GM12875 (cell line): ENCODE measurements around the gene STRIT1.

Source experiments
- H3K4me3 ChIP-seq: one replicate; pipeline ENCODE4 v1.5.1; 2011; ENCODE audit warnings: low read depth, low read length, control low read depth
- CTCF ChIP-seq: IDR thresholded peaks from 2 replicates; pipeline ENCODE4 v1.5.1; 2011; ENCODE audit warnings: low read depth, mild to moderate bottlenecking, control low read depth, inconsistent platforms, low read length, moderate library complexity, borderline replicate concordance; ENCODE audit not compliant: insufficient read depth

Gene STRIT1

DNA sequence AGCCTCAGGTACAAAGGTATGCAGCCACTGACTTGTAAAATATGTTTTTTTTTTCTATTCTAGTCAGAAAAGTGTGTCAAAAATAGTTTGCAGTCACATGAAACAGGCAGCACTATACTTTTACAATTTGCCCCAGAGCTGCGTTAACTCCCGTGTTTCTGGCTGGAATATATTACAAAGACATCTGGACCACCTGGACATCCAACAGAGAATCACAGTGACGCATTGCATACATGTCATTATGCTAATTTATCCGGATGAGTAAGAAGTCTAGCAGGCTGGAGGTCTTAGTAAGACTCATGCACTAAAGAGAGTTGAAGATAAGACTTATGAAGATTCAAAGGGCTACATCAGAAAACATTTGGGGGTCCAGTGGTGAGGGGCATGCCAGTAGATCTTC is 39.2 kb upstream of the STRIT1 start:
- no peak for TF ChIP-seq CTCF
- H3K4me3 ChIP-seq = no peak overlapping the region

GRCh38 chr3:155331078-155331477 is 37.6 kb upstream of the STRIT1 start:
- no peak for TF ChIP-seq CTCF
- no peak overlapping the region for H3K4me3 ChIP-seq

DNA sequence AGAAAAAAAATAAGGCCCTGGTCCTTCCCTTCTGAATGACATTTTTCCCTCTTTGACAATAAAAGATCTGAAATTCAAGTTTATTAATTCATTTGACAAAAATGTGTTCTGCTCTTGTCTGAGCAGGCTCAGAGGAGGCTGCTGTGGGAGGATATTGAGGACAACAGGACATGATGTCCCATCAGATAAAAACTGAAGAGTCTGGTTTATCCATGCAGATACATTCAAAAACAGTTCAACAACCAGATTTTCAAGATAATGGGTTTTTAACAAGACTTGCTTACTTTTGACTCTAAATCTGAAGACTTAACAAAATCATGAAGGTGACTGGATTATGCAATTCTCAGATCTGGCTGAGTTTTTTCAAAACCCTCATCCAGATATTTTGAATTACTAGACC is 36.9 kb upstream of the STRIT1 start:
- no peak for TF ChIP-seq CTCF
- no peak overlapping the region for H3K4me3 ChIP-seq

DNA sequence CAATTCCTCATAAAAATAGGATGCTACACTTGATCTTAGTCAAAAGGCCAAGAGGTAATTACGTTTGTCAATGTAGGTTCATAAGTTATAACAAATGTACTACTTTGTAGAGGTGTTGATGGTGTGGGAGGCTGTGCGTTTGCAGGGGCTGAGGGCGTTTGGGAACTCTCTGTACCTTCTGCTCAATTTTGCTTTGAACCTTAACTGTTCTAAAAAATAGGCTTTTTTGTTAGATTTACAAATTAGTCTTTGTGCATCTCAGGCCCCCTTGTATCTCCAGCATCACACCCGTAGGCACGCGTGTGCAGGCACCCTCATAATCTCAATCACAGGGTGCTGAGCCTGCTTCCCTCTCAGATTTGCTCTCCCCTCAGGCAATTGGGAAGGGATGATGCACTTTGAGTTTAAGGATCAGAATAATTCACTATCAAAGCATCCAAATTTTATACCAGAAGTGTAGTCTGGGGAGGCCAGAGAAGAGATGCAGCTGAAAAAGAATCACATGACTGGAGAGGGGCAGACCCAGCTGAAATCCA is 36.1 kb upstream of the STRIT1 start:
- H3K4me3 ChIP-seq = no peak overlapping the region
- TF ChIP-seq CTCF = no peak

DNA sequence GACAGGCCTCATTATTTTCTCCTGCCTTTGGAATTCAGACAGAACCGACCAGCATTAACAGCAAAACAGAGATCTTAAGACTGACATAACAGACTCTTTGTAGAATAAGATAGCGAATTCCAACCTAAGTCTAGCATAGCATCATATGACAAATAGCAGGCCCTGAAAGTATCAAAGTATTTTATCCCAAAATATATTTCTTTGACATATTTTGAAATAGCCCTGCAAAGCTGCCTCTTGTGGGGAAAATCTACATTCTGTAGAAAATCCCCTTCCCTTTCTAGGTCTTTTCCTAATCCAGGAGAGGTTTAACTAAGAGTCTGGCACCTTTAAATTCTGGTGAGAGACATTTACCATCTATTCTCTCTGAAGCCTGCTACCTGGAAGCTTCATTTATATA is 34.4 kb upstream of the STRIT1 start:
- no peak for TF ChIP-seq CTCF
- H3K4me3 ChIP-seq = no peak overlapping the region

- no peak for TF ChIP-seq CTCF
- H3K4me3 ChIP-seq = no peak overlapping the region
Observed at GRCh38 chr3:155327430-155327829, 33.9 kb upstream of the STRIT1 start.

GRCh38 chr3:155326901-155327300 is 33.4 kb upstream of the STRIT1 start:
- H3K4me3 ChIP-seq = no peak overlapping the region
- no peak for TF ChIP-seq CTCF
